K562 (cell line): ENCODE data around the gene ANAPC2. TPM values are rescaled to one million over a fixed set of nuclear protein-coding genes. Genes with fewer than 3 reads are reported as not detected.
A peak's percentile ranks its signal among the peaks of the same experiment; 100 is the strongest.

ENCODE experiments used
- ARNT ChIP-seq, 2 experiments: fragments of 450-650 bp; IDR thresholded peaks; 2 replicates each; pipeline ENCODE4 v1.6.1; 2016; ENCODE audit warnings: mild to moderate bottlenecking in 1 of 2
- DEAF1 ChIP-seq: fragments of 450-650 bp; formaldehyde crosslinking; IDR thresholded peaks from 2 replicates; pipeline ENCODE4 v1.4.0; 2020; ENCODE audit warnings: mild to moderate bottlenecking, moderate library complexity
- GTF2F1 ChIP-seq: IDR thresholded peaks from 2 replicates; pipeline ENCODE4 v1.6.1; 2011; ENCODE audit warnings: low read depth, low read length, improper control_type of control experiment
- MAFK ChIP-seq: IDR thresholded peaks from 2 replicates; pipeline ENCODE4 v1.6.1; 2011; ENCODE audit warnings: low read length, improper control_type of control experiment
- MEIS2 ChIP-seq: fragments of 450-650 bp; IDR thresholded peaks from 2 replicates; pipeline ENCODE4 v1.6.1; 2014; ENCODE audit warnings: mild to moderate bottlenecking; ENCODE audit not compliant: partially characterized antibody
- MYC ChIP-seq, 2 experiments: fragments of 250-450 bp in 1 of 2; sonication (Bioruptor Pico) in 1 of 2; IDR thresholded peaks; 2 replicates each; pipeline versions ENCODE4 v1.5.1 to v1.6.1; 2012 to 2021; ENCODE audit warnings: low read depth in 2 of 2, borderline replicate concordance in 1 of 2, improper control_type of control experiment in 1 of 2, low read length in 1 of 2, mild to moderate bottlenecking in 1 of 2, moderate library complexity in 1 of 2
- NR4A1 ChIP-seq, 2 experiments: fragments of 250-450 bp in 1 of 2; fragments of 450-650 bp in 1 of 2; sonication (Bioruptor Pico) in 1 of 2; IDR thresholded peaks; 2 replicates each; pipeline versions ENCODE4 v1.4.0 to v1.6.1; 2016 to 2020; ENCODE audit warnings: mild to moderate bottlenecking in 2 of 2, missing compliant biosample characterization in 1 of 2, missing genetic modification characterization in 1 of 2, moderate library complexity in 1 of 2
- RFX5 ChIP-seq: IDR thresholded peaks from 2 replicates; pipeline ENCODE4 v1.6.1; 2011; ENCODE audit warnings: low read depth, mild to moderate bottlenecking, improper control_type of control experiment, low read length
- TBP ChIP-seq: optimal IDR thresholded peaks from 2 replicates; pipeline ENCODE3; 2011; ENCODE audit warnings: low read depth, low read length, improper control_type of control experiment
- TCFL5 ChIP-seq: fragments of 250-450 bp; sonication (Bioruptor Pico); conservative IDR thresholded peaks from 2 replicates; pipeline ENCODE4 v1.6.1; 2021; ENCODE audit warnings: mild to moderate bottlenecking, moderate library complexity, matching md5 sums
- TRIM24 ChIP-seq, 2 experiments: fragments of 450-650 bp; IDR thresholded peaks; 2 replicates each; pipeline ENCODE4 v1.6.1; 2016
- ZHX1 ChIP-seq: fragments of 150-350 bp; conservative IDR thresholded peaks from 2 replicates; pipeline ENCODE4 v1.6.1; 2014; ENCODE audit warnings: low read length
- ZNF23 ChIP-seq: fragments of 250-450 bp; sonication (Bioruptor Pico); IDR thresholded peaks from 2 replicates; pipeline ENCODE4 v1.4.0; 2020; ENCODE audit warnings: mild to moderate bottlenecking
- ZNF274 ChIP-seq: IDR thresholded peaks from 2 replicates; pipeline ENCODE4 v1.6.1; 2011; ENCODE audit warnings: low read depth, mild to moderate bottlenecking, low read length, moderate library complexity, borderline replicate concordance
- polyA plus RNA-seq, 8 experiments: library from polyadenylated mRNA; depleted of rRNA in 4 of 8; stranded (reverse) in 5 of 8; unstranded in 3 of 8; fragments of >200 nt; fragmentation: Nextera tagmentation in 2 of 8; fragmentation: Illumina TruSeq in 1 of 8; extraction: Ambion mirVana in 2 of 8; extraction: Trizol in 1 of 8; gene quantifications; 2 replicates each; pipeline versions ENCODE4 v1.2.1 to v1.2.3, GENCODE V29; 2011 to 2014; ENCODE audit warnings: inconsistent platforms in 1 of 8, missing spikeins in 1 of 8
- total RNA-seq, 7 experiments: library from RNA; depleted of rRNA in 6 of 7; stranded (reverse); fragments of >200 nt in 6 of 7; fragmentation: Illumina TruSeq in 2 of 7; extraction: Trizol in 2 of 7; gene quantifications; 2 replicates each; pipeline versions ENCODE4 v1.2.1 to v1.2.3, GENCODE V29; 2011 to 2021; ENCODE audit warnings: low replicate concordance in 1 of 7
- TF ChIP-seq, protein P1 (sequence below): sonication (generic); formaldehyde crosslinking; IDR thresholded peaks from 2 replicates; pipeline ENCODE4 v1.8.1; 2023; ENCODE audit warnings: missing genetic modification reagents, mild to moderate bottlenecking, borderline replicate concordance

ANAPC2 gene
- total and polyA plus RNA-seq, 9 of the 15 experiments (the other 6 are each of a cell fraction or from before 2014, with no cell fraction given): 0.11 to 56.5 (median 17.1) TPM; not detected in 1

GRCh38 chr9:137188490-137189296 lies at the start of gene ANAPC2, which contains the start of gene SSNA1 (continued):
- TF ChIP-seq MYC (IDR thresholded peaks at IDR 0.05; ENCODE audit: low read depth, low read length) (peak; percentile 88), MYC (CRISPR knock-in tag; IDR thresholded peaks at IDR 0.05; ENCODE audit: borderline replicate concordance, low read depth) (no peak), TBP (peak; percentile 80), DEAF1 (CRISPR knock-in tag) (peak; percentile 41; the same call in 1 of the 2 replicates), RFX5 (no peak), TRIM24 (IDR thresholded peaks at IDR 0.05) (0 out of 4 replicates have a peak, but pooled peaks of 1 of the 2 experiments have one; percentile 16), ARNT (IDR thresholded peaks at IDR 0.05) (no peak), ZNF23 (CRISPR knock-in tag) (no peak), TCFL5 (no peak), NR4A1 (CRISPR knock-in tag; IDR thresholded peaks at IDR 0.05) (no peak), NR4A1 (tag; IDR thresholded peaks at IDR 0.05) (peak; percentile 72; the same call in 1 of the 2 replicates), ZNF274 (no peak), MAFK (peak; percentile 36; the same call in 1 of the 2 replicates), GTF2F1 (no peak), MEIS2 (peak; percentile 80), ZHX1 (peak; percentile 92; the same call in 1 of the 2 replicates)
- TF ChIP-seq, protein P1, sequence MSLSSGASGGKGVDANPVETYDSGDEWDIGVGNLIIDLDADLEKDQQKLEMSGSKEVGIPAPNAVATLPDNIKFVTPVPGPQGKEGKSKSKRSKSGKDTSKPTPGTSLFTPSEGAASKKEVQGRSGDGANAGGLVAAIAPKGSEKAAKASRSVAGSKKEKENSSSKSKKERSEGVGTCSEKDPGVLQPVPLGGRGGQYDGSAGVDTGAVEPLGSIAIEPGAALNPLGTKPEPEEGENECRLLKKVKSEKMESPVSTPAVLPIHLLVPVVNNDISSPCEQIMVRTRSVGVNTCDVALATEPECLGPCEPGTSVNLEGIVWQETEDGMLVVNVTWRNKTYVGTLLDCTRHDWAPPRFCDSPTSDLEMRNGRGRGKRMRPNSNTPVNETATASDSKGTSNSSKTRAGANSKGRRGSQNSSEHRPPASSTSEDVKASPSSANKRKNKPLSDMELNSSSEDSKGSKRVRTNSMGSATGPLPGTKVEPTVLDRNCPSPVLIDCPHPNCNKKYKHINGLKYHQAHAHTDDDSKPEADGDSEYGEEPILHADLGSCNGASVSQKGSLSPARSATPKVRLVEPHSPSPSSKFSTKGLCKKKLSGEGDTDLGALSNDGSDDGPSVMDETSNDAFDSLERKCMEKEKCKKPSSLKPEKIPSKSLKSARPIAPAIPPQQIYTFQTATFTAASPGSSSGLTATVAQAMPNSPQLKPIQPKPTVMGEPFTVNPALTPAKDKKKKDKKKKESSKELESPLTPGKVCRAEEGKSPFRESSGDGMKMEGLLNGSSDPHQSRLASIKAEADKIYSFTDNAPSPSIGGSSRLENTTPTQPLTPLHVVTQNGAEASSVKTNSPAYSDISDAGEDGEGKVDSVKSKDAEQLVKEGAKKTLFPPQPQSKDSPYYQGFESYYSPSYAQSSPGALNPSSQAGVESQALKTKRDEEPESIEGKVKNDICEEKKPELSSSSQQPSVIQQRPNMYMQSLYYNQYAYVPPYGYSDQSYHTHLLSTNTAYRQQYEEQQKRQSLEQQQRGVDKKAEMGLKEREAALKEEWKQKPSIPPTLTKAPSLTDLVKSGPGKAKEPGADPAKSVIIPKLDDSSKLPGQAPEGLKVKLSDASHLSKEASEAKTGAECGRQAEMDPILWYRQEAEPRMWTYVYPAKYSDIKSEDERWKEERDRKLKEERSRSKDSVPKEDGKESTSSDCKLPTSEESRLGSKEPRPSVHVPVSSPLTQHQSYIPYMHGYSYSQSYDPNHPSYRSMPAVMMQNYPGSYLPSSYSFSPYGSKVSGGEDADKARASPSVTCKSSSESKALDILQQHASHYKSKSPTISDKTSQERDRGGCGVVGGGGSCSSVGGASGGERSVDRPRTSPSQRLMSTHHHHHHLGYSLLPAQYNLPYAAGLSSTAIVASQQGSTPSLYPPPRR (CRISPR knock-in tag): 0 out of 2 replicates have a peak, but pooled peaks have one; percentile 12
